Activated effector memory CD4-positive, alpha-beta T cell treated with Interleukin-2 at 50 U/mL for 16 hours (primary cell): ENCODE data around the gene SCT.
A peak's percentile ranks its signal among the peaks of the same experiment; 100 is the strongest.
"Not testable (repeated sequence)": the region's sequence is repeated elsewhere in the genome, so short reads cannot be mapped to it uniquely, and the experiment has no call there.

Experiments used
- DNase-seq: peaks from one replicate; pipeline ENCODE4 v3.0.0-alpha.2; 2020

Gene SCT

DNA sequence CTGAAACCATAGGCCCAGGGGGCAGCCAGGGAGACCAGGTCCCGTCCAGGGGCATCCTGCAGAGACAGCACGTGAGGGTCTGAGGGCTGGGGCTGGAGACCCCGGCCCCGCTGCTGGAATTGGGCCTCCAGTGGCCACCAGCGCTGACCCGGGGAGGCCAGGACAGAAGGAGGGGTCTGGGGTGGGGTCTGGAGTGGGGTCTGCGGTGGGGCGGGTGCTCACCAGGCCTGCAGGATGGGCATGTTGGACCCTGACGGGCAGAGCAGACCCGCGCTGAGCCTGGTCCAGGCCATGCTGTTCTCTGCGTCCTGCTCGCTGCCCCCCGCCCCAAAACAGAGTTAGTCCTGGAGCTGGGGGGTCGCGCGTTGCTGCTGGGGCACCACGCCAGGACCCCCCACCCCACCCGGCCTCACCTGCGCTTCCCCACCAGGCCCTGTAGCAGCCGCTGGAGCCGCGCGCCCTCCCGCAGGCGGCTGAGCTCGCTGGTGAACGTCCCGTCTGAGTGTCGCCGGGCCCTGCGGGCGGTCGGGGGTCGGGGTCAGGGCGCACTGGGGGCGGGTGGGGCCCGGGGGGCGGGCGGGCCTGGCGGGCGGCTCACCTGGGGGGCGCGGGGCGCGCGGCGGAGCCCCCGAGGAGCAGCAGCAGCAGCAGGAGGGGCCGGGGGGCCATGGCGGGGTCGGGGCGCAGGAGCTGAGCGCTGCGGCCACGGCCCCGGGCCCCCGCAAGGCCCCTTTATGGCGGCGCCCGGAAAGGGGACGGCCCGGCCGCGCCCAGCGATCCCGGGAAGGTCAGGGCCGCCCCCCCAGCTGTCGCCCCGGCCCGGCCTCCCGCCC lies at the start of gene SCT:
SCT (minus strand) TSS at position 707 of the 833 bp plus-strand sequence; CDS start at position 669, 38 bp downstream.
- DNase-seq = no peak

- DNase-seq = no peak
These were observed 47.4 kb upstream of the SCT start for GRCh38 chr11:674406-674805.

- DNase-seq = no peak
These were observed 46.9 kb upstream of the SCT start for GRCh38 chr11:673866-674265.

DNA sequence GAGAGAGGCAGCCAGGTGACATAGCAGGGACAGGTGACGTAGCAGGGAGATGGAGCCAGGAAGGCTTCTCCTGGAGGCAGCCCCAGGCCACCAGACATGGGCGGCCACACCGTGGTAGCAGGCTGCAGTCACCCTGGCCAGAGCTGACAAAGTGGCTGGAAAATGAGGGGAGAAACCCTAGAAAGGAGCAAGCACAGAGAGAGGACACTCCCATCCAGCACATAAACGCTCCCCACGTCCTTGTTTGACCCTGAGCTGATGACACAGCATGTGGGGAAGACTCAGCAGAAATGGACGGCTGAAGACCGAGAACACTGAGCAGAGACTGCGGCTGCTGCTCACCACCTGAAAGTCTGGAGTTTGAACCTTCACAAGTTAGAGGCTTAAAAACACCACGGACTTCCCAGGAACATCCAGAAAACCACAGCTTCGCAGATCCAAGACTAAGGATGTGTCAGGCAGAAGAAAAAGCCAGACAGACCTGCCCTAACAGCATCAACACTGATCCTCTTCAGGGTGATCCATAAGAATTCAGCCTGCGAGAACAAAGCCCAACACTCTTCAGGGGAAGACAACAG lies 38.8 kb upstream of the SCT start:
- DNase-seq = no peak

GRCh38 chr11:665062-665703 lies 38.2 kb upstream of the SCT start:
- DNase-seq = no peak

DNA sequence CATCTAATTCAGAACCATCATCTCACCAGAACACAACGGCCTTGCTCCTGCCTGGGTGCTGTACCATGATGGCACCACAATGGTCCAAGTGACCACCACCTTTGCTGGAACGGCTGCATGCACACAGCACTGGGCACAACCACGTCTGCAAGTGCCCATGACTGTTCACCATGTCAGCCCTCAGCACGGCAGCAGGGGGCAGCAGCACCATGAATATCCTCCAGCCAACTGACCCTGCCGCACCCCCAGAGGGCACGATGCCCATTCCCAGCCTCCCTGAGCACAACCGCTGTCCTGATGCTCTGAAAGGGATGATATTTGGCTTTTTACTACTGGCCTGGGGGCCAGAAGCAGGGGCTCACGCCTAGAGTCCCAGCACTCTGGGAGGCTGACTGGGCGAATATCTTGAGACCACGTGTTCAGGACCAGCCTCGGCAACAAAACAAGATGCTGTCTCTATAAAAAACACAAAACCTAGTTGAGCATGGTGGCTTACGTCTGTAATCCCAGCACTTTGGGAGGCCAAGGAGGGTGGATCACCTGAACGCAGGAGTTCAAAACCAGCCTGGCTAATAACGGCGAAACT lies 35.8 kb upstream of the SCT start:
- DNase-seq = peak; percentile 2

GRCh38 chr11:660681-661444 lies 33.9 kb upstream of the SCT start:
- no peak for DNase-seq

DNA sequence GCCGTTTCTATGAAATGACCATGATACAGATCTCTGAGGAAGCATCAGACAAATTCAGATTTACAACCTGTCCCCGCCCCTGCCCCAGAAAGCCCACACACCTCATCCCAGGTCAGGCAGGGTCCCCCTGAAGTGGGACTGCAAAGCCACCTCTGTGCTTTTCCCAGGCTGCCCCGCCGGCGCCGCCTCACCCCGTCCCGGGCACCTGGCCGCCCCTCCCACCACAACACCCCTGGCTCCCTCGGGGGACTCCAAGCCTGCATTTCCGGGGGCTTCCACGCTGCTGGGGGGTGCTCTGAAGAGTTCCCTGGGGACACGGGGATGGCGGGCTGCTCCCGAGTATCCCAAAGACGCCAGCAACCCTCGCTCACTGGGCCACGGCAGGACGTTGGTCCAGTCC lies 33.3 kb upstream of the SCT start:
- no peak for DNase-seq

- DNase-seq = no peak
These were observed 32.6 kb upstream of the SCT start for GRCh38 chr11:659532-660085.

- DNase-seq = no peak
These were observed 30.7 kb upstream of the SCT start for GRCh38 chr11:657691-658126.

- no peak for DNase-seq
These were observed 29.9 kb upstream of the SCT start for GRCh38 chr11:656866-657265.

GRCh38 chr11:656426-656825 lies 29.4 kb upstream of the SCT start:
- DNase-seq = no peak

DNA sequence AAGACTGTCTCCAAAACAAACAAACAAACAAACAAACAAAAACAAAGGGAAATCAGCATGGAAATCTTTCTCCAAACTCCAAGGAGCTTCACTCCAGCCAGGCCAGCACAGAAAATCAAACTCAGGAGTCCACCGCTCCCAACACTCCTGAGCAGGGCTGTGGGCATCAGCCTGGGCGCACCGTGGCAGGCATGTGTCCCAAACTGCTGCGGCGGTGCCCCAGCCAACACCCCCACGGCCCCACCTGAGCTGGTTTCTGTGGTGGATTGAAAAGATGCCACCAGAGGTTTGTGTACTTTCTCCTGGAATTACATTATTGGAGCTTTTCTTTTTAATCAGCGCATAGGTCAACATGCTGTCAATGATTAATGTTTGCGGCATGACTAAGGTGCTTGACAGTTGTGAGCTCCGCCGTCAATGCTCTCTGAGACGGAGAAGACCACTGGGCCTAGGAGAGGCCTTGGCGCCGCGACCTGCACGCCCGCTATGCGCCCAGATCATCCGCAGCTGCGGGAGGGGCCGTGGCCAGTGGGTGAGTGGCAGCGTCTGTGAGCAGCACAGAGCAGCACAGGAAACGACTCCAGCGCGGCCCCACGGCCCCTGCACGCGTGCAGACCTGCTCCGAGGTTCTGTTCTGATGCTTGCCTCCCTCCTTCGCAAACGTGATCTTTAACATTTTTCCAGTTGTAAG lies 28.2 kb upstream of the SCT start:
- DNase-seq = no peak

DNA sequence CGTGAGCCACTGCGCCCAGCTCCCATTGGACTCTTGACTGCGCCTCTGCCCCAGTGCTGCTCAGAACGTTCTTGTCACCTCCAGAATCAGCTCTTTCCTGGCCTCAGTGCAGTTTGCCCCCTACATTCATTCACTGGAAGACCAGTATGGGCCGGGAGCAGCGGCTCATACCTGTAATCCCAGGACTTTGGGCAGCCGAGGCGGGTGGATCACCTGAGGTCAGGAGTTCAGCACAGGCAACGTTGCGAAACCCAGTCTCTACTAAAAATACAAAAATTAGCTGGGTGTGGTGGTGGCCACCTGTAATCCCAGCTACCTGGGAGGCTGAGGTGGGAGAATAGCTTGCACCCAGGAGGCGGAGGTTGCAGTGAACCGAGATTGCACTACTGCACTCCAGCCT lies 27.5 kb upstream of the SCT start:
- DNase-seq = not testable (repeated sequence)

DNA sequence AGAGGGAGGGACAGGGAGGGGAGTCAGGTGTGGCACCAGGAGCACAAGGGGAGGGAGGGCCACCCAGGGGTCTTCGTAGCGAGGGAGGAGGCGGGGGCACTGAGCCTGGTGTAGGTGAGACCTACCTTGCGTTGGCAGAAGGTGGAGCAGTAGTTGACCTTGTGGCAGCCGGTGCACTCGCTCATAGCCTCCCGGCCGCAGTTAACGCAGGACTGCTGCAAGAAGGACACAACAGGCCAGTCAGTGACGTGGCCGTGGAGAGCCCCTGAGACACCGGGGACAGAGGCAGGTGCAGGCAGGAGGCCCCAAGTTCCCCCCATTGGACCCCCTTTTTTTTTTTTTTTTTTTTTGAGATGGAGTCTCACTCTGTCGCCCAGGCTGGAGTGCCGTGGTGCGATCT lies 26.9 kb upstream of the SCT start:
- DNase-seq = no peak

- DNase-seq = not testable (repeated sequence)
These were observed 26.2 kb upstream of the SCT start for GRCh38 chr11:653136-653535.

DNA sequence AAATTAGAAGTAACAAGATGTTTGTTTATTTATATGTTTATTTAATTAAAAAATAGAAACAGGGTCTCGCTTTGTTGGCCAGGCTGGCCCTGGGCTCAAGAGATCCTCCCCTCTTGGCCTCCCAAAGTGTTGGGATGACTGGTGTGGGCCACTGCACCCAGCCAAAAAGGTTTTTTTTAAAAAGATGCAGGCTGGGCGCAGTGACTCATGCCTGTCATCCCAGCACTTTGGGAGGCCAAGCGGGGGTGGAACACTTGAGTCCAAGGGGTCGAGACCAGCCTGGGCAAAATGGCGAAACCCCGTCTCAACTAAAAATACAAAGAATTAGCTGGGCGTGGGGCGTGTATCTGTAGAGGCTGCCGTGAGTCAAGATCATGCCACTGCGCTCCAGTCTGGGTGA lies 23.5 kb upstream of the SCT start:
- no peak for DNase-seq

DNA sequence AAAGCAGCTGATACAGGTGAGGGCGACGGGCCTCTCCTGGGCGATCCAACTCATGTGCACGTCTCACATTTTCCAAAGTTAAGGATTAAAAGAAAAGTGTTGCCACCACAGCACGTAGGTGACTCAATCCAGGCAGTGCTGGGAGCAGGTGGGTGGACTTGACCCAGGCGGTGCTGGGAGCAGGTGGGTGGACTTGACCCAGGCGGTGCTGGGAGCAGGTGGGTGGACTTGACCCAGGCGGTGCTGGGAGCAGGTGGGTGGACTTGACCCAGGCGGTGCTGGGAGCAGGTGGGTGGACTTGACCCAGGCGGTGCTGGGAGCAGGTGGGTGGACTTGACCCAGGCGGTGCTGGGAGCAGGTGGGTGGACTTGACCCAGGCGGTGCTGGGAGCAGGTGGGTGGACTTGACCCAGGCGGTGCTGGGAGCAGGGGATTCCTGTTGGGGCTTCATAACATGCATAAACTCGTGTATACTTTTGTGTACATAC lies 20.7 kb upstream of the SCT start:
- not testable (repeated sequence) for DNase-seq

GRCh38 chr11:646214-646613 lies 19.2 kb upstream of the SCT start:
- DNase-seq = no peak

DNA sequence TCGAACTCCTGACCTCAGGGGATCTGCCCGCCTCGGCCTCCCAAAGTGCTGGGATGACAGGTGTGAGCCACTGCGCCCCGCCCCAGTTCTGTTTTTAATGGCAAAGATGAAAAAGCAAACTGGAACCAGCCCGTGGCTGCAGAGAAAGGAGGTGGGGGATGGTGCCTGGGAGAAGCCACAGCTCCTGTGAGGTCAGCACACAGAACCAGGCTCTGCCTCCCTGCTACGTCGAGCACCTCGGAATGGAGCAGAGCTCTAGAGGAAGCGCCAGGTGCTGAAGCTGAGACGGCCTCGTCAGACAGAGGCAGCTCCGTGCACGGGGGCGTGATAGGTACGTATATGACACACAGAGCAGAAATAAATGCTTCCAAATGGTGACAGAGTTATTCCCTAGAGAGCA lies 18.6 kb upstream of the SCT start:
- DNase-seq = no peak

DNA sequence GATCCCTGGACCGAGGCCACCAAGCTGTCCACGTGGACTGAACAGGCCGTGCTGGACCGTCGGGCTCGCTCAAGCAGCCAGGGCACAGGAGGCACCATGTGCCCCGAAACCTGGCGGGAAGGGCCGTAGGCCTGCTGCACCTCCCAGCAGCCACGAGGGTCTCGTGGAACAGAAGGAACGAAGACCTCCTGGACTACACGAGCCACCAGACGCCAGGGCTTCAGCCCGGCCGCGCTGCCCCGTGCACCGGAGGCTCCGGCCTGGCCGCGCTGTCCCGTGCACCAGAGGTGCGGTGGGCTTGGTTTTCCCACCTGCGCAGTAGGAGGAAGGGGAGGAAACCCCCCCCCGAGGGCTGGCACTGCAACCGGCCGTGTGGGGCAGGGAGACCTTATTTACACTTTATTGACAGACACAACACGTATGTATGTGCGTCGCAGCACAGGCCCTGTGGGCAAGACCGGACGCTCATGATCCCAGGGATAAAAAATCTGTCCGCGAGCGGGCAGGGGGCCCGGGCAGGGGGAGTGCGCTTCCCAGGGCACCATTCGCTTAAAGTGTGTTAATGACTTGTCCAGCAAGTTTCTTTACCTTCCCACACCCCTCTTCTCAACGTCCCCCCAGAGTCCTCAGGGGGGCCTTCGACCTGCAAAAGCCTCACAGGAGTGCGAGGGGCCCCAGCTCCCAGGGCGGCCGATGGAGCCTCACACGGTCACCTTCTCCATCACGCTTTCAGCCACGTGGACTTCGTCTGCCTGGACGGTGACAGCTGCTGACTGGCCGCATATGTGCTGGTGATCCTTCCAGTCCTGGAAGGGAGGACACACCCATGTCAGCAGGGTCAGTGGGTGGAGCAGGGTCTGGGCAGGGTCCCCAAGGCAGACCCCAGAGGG lies 17.1 kb upstream of the SCT start:
- no peak for DNase-seq
